K562 (cell line): ENCODE data around the gene PPP1R14D. TPM values are rescaled to one million over a fixed set of nuclear protein-coding genes. Genes with fewer than 3 reads are reported as not detected.

Source experiments
- ATAC-seq: fragments of 200-7000 bp; cut with Tn5 transposase; 3 replicates; pipeline ENCODE4 v1.9.1; 2020; ENCODE audit warnings: moderate library complexity
- BruUV-seq: library from RNA; stranded (reverse); fragments of 400-500 nt; replicated peaks from 2 replicates; lab custom pipeline; 2021; lab: Mats Ljungman, UMichigan
- CTCF ChIA-PET: fragments of 300-600 bp; formaldehyde crosslinking; extraction: SDS; loops from one replicate; lab custom pipeline; 2021; ENCODE audit warnings: low intra/inter-chr PET ratio; lab: Yijun Ruan, JAX
- POLR2A ChIA-PET: fragments of 300-600, 350-650 bp; sonication (Branson Sonifier 250); formaldehyde crosslinking; extraction: SDS; loops from one replicate; lab custom pipeline; 2021; ENCODE audit warnings: antibody characterized with exemption, inconsistent platforms; lab: Yijun Ruan, JAX
- DNase-seq, 4 experiments: peaks; one replicate each; pipeline versions ENCODE4 v3.0.0 to v3.0.0-alpha.2; 2011 to 2018; ENCODE audit warnings: low spot score in 3 of 4, mixed read lengths in 3 of 4; ENCODE audit errors: extremely low read depth in 1 of 4
- FAIRE-seq: peaks from 2 replicates; lab custom pipeline; 2011; peaks lifted over from hg19 to GRCh38; lab: Jason Lieb, UNC
- H2AFZ ChIP-seq: 2 replicates; pipeline ENCODE4 v1.6.0; 2011; ENCODE audit warnings: low read depth, low read length, control low read depth, inconsistent platforms
- H3K27ac ChIP-seq: fragments of 200-600 bp; 3 replicates; pipeline ENCODE4 v1.8.0; 2011; ENCODE audit warnings: low read depth, mild to moderate bottlenecking, control low read depth, inconsistent platforms, low read length, moderate library complexity, mixed read lengths; ENCODE audit errors: extremely low read depth
- H3K27me3 ChIP-seq, 2 experiments: fragments of 300-600 bp in 1 of 2; 2 replicates in 1 of 2; 3 replicates in 1 of 2; pipeline versions ENCODE4 v1.6.0 to v1.8.0; 2011; ENCODE audit warnings: inconsistent platforms in 2 of 2, low read length in 2 of 2, mild to moderate bottlenecking in 1 of 2, mixed read lengths in 1 of 2, moderate library complexity in 1 of 2; ENCODE audit not compliant: control insufficient read depth in 2 of 2, insufficient read depth in 2 of 2
- H3K36me3 ChIP-seq: fragments of 300-600 bp; 3 replicates; pipeline ENCODE4 v1.8.0; 2011; ENCODE audit warnings: mild to moderate bottlenecking, low read length, inconsistent platforms; ENCODE audit not compliant: control insufficient read depth, insufficient read depth
- H3K4me1 ChIP-seq, 2 experiments: fragments of 200-600 bp in 1 of 2; replicated peaks in 1 of 2; 2 replicates in 1 of 2; 3 replicates in 1 of 2; pipeline versions ENCODE4 v1.5.1 to v1.8.0; 2011; ENCODE audit warnings: inconsistent platforms in 2 of 2, low read length in 2 of 2, mild to moderate bottlenecking in 1 of 2, mixed read lengths in 1 of 2, moderate library complexity in 1 of 2; ENCODE audit not compliant: control insufficient read depth in 2 of 2, insufficient read depth in 2 of 2
- H3K4me2 ChIP-seq: 2 replicates; pipeline ENCODE4 v1.6.1; 2011; ENCODE audit warnings: low read length, control low read depth, inconsistent platforms, mixed read lengths; ENCODE audit not compliant: insufficient read depth
- H3K4me3 ChIP-seq: fragments of 200-600 bp; sonication (generic), shearing (Covaris generic); 2 replicates; pipeline ENCODE4 v1.5.1; 2016; ENCODE audit warnings: control low read depth, inconsistent platforms
- H3K79me2 ChIP-seq: fragments of 200-600 bp; 3 replicates; pipeline ENCODE4 v1.8.0; 2011; ENCODE audit warnings: low read length, inconsistent platforms; ENCODE audit not compliant: control insufficient read depth, insufficient read depth
- H3K9ac ChIP-seq, 2 experiments: 2 replicates each; pipeline versions ENCODE4 v1.6.0 to v1.6.1; 2011; ENCODE audit warnings: low read depth in 2 of 2, low read length in 2 of 2, control low read depth in 1 of 2, inconsistent platforms in 1 of 2, mild to moderate bottlenecking in 1 of 2, mixed read lengths in 1 of 2; ENCODE audit not compliant: insufficient read depth in 1 of 2
- H3K9me1 ChIP-seq: one replicate; pipeline ENCODE4 v1.6.0; 2011; ENCODE audit warnings: inconsistent platforms, mild to moderate bottlenecking, low read length, moderate library complexity; ENCODE audit not compliant: control insufficient read depth, insufficient read depth
- H3K9me3 ChIP-seq: replicated peaks from 2 replicates; pipeline ENCODE4 v1.5.1; 2011; ENCODE audit warnings: low read depth, low read length, inconsistent platforms; ENCODE audit not compliant: control insufficient read depth, insufficient read depth
- H4K20me1 ChIP-seq: replicated peaks from 2 replicates; pipeline ENCODE4 v1.6.1; 2011; ENCODE audit warnings: low read length, inconsistent platforms, mixed read lengths; ENCODE audit not compliant: control insufficient read depth, insufficient read depth
- BACH1 ChIP-seq: fragments of 200-800 bp; sonication (Bioruptor generic); IDR thresholded peaks from 2 replicates; pipeline ENCODE4 v1.6.1; 2016; ENCODE audit warnings: missing genetic modification characterization, missing compliant biosample characterization
- BCL6 ChIP-seq: fragments of 250-450 bp; sonication (Bioruptor Pico); IDR thresholded peaks from 2 replicates; pipeline ENCODE4 v1.4.0; 2020
- CBX1 ChIP-seq: sonication (generic); IDR thresholded peaks from 2 replicates; pipeline ENCODE4 v1.6.1; 2016; ENCODE audit warnings: antibody characterized with exemption, low read depth, mild to moderate bottlenecking
- ESRRA ChIP-seq: fragments of 450-650 bp; IDR thresholded peaks from 2 replicates; pipeline ENCODE4 v1.6.1; 2014; ENCODE audit warnings: low read depth, mild to moderate bottlenecking, moderate library complexity, borderline replicate concordance
- KDM2B ChIP-seq: fragments of 250-450 bp; sonication (Bioruptor Pico); IDR thresholded peaks from 2 replicates; pipeline ENCODE4 v1.8.0; 2021; ENCODE audit warnings: mild to moderate bottlenecking, moderate library complexity
- PRDM10 ChIP-seq: fragments of 450-650 bp; IDR thresholded peaks from 2 replicates; pipeline ENCODE4 v1.6.1; 2018; ENCODE audit not compliant: partially characterized antibody
- RBM22 ChIP-seq: fragments of 200-400 bp; formaldehyde crosslinking; IDR thresholded peaks from 2 replicates; pipeline ENCODE4 v1.6.1; 2018; ENCODE audit warnings: low read length, low read depth; ENCODE audit not compliant: poor library complexity, severe bottlenecking
- SOX6 ChIP-seq: fragments of 450-650 bp; IDR thresholded peaks from 2 replicates; pipeline ENCODE4 v1.6.1; 2014; ENCODE audit warnings: mild to moderate bottlenecking
- U2AF1 ChIP-seq: fragments of 200-400 bp; formaldehyde crosslinking; optimal IDR thresholded peaks from 2 replicates; pipeline ENCODE3; 2017; ENCODE audit warnings: mild to moderate bottlenecking, low read depth, low read length, moderate library complexity
- ZFP36 ChIP-seq: fragments of 150-350 bp; IDR thresholded peaks from 2 replicates; pipeline ENCODE4 v1.6.1; 2018; ENCODE audit warnings: low read length, low read depth; ENCODE audit not compliant: partially characterized antibody
- ZNF75A ChIP-seq: fragments of 450-650 bp; formaldehyde crosslinking; IDR thresholded peaks from 2 replicates; pipeline ENCODE4 v1.4.0; 2020; ENCODE audit warnings: mild to moderate bottlenecking
- WGBS: fragments of 100-300 bp; shearing (Covaris generic); methylation state at CpG from one replicate; pipeline ENCODE4 v1.1.6; 2016; ENCODE audit warnings: low coverage, mixed read lengths; ENCODE audit not compliant: insufficient coverage; ENCODE audit errors: missing lambda C conversion rate; 5-methylcytosine and 5-hydroxymethylcytosine counted together
- in situ Hi-C: fragments of 300-500 bp; cut with MboI; formaldehyde crosslinking; loops from 4 replicates; pipeline ENCODE4 v1.15.0; 2018; ENCODE audit warnings: inconsistent platforms, mixed read lengths
- intact Hi-C: fragments of 100-400 bp; cut with micrococcal nuclease; formaldehyde crosslinking; loops from 2 replicates; pipeline ENCODE4 v1.14.2; 2022
- polyA plus RNA-seq, 8 experiments: library from polyadenylated mRNA; depleted of rRNA in 4 of 8; stranded (reverse) in 5 of 8; unstranded in 3 of 8; fragments of >200 nt; fragmentation: Nextera tagmentation in 2 of 8; fragmentation: Illumina TruSeq in 1 of 8; extraction: Ambion mirVana in 2 of 8; extraction: Trizol in 1 of 8; gene quantifications; 2 replicates each; pipeline versions ENCODE4 v1.2.1 to v1.2.3, GENCODE V29; 2011 to 2014; ENCODE audit warnings: inconsistent platforms in 1 of 8, missing spikeins in 1 of 8
- total RNA-seq, 7 experiments: library from RNA; depleted of rRNA in 6 of 7; stranded (reverse); fragments of >200 nt in 6 of 7; fragmentation: Illumina TruSeq in 2 of 7; extraction: Trizol in 2 of 7; gene quantifications; 2 replicates each; pipeline versions ENCODE4 v1.2.1 to v1.2.3, GENCODE V29; 2011 to 2021; ENCODE audit warnings: low replicate concordance in 1 of 7
- TF ChIP-seq, protein P1 (sequence below), 3 experiments: fragments of 200-800 bp in 1 of 3; fragments of 250-450 bp in 1 of 3; fragments of 450-650 bp in 1 of 3; sonication (Bioruptor Pico) in 1 of 3; sonication (Bioruptor generic) in 1 of 3; formaldehyde crosslinking in 1 of 3; IDR thresholded peaks; 2 replicates each; pipeline versions ENCODE4 v1.6.1 to v1.8.0; 2016 to 2022; ENCODE audit warnings: mild to moderate bottlenecking in 2 of 3, missing genetic modification characterization in 2 of 3, missing compliant biosample characterization in 1 of 3, moderate library complexity in 1 of 3
- TF ChIP-seq, protein P2 (sequence below): fragments of 450-650 bp; IDR thresholded peaks from 2 replicates; pipeline ENCODE4 v1.6.1; 2018; ENCODE audit warnings: mild to moderate bottlenecking, low read depth; ENCODE audit not compliant: partially characterized antibody

Gene PPP1R14D
- total and polyA plus RNA-seq, 9 of the 15 experiments (the other 6 are each of a cell fraction or from before 2014, with no cell fraction given): 0.11 to 0.18 TPM; not detected in 7

DNA sequence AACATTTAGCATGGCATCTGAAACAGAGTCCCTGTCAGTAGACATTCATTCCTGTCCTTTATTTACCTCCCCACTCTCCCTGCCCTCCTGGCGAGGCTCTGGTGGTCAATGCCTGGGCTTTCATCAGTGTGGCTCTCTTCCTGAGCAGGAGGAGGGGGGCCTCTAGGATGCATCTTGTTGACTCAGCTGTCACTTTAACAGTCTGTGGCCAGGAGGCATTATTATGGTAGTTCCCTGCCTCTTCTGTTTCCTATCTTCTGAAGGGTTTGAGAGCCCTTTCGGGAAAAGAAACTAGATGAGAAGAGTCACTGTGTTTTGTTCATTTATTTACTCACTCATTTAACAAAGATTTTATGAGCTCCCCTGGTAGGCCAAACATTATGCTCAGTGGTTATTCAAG, 2.4 kb upstream of the PPP1R14D start (continued):
- TF ChIP-seq, protein P1, sequence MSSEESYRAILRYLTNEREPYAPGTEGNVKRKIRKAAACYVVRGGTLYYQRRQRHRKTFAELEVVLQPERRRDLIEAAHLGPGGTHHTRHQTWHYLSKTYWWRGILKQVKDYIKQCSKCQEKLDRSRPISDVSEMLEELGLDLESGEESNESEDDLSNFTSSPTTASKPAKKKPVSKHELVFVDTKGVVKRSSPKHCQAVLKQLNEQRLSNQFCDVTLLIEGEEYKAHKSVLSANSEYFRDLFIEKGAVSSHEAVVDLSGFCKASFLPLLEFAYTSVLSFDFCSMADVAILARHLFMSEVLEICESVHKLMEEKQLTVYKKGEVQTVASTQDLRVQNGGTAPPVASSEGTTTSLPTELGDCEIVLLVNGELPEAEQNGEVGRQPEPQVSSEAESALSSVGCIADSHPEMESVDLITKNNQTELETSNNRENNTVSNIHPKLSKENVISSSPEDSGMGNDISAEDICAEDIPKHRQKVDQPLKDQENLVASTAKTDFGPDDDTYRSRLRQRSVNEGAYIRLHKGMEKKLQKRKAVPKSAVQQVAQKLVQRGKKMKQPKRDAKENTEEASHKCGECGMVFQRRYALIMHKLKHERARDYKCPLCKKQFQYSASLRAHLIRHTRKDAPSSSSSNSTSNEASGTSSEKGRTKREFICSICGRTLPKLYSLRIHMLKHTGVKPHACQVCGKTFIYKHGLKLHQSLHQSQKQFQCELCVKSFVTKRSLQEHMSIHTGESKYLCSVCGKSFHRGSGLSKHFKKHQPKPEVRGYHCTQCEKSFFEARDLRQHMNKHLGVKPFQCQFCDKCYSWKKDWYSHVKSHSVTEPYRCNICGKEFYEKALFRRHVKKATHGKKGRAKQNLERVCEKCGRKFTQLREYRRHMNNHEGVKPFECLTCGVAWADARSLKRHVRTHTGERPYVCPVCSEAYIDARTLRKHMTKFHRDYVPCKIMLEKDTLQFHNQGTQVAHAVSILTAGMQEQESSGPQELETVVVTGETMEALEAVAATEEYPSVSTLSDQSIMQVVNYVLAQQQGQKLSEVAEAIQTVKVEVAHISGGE (CRISPR knock-in tag; IDR thresholded peaks at IDR 0.05): no peak
- TF ChIP-seq BCL6 (no peak), KDM2B (CRISPR knock-in tag) (no peak), ESRRA (no peak), CBX1 (no peak), RBM22 (no peak)

DNA sequence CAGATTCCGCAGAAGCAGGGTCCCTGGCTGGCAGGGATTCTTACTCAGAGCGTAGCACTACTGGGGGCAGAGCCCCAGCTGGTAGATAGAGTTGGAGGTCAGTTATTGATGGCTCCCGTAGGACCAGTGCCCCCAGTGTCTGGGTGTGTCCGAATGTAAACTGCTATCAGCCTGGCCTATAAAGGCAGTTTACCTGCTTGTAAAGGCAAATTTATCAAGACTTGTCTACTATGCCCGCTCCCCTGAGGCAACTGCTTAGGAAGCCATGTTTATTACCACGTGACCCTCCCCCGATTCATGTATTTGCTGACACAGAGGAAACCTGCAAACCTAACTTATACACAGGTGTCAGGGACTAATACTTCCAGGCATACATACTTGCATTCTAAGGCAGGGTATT, 607 bp upstream of the PPP1R14D start:
- Histone ChIP-seq H3K36me3 (no peaks in the 10 kb centered on the region), H3K4me2 (peak overlapping the region; percentile 17; the same call in 1 of the 2 replicates), H3K9me1 (no peaks in the 10 kb centered on the region), H3K9me3 (no peaks in the 10 kb centered on the region), H3K4me1 (peaks cover 5 to 28% of the 10 kb centered on the region in 2 experiments; a peak in 4 of 5 replicates), H3K27ac (no peak overlapping the region), H4K20me1 (peaks cover 4% of the 10 kb centered on the region), H3K79me2 (no peaks in the 10 kb centered on the region), H3K9ac (no peak overlapping the region), H3K4me3 (no peak overlapping the region), H3K27me3 (no peaks in the 10 kb centered on the region), H2AFZ (peak overlapping the region; percentile 88)
- in situ Hi-C loops (no loop called here), intact Hi-C loops (no loop called here)
- CTCF ChIA-PET: no interaction called here
- peak; percentile 32 for ATAC-seq
- DNase-seq: no peak
- FAIRE-seq: no peak
- 45% methylated on average over 7 of the region's 7 CpGs for WGBS
- no TSS peak for BruUV-seq
- POLR2A ChIA-PET: interaction anchor here (1.0 to 1.4 kb wide), 3 partner anchors 14 to 18 kb away, joined by 3 to 10 read pairs (median 7); no protein-coding TSS in a partner anchor
- no peak for TF ChIP-seq U2AF1
- TF ChIP-seq ZFP36: no peak
- TF ChIP-seq BACH1 (tag): no peak
- TF ChIP-seq PRDM10: no peak
- TF ChIP-seq, protein P2, sequence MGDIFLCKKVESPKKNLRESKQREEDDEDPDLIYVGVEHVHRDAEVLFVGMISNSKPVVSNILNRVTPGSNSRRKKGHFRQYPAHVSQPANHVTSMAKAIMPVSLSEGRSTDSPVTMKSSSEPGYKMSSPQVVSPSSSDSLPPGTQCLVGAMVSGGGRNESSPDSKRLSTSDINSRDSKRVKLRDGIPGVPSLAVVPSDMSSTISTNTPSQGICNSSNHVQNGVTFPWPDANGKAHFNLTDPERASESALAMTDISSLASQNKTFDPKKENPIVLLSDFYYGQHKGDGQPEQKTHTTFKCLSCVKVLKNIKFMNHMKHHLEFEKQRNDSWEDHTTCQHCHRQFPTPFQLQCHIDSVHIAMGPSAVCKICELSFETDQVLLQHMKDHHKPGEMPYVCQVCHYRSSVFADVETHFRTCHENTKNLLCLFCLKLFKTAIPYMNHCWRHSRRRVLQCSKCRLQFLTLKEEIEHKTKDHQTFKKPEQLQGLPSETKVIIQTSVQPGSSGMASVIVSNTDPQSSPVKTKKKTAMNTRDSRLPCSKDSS: no peak
- TF ChIP-seq SOX6: no peak
- TF ChIP-seq ZNF75A: no peak
